Measurements from ENCODE around the gene IL6ST.
"Not testable (repeated sequence)": the region's sequence is repeated elsewhere in the genome, so short reads cannot be mapped to it uniquely, and the experiment has no call there.

IL6ST gene

DNA sequence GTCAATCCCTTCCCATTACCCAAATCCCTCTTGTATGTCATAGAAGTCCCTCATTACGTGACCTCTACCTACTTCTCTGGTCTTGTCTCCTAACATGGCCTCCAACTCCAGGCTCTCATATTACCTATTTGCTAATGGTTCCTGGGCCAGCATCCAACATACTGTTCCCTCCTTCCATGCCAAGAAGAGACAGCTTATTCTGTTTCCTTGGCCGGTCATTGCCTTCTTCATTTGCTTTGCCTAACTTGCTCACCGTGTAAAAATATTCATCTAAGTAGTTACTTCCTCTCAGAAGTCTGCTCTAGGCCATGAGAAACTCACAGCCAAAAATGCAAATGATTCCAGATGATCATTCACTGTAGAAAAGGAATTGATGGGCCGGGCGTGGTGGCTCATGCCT, 8.9 kb upstream of the IL6ST start:
- Histone ChIP-seq H3K27ac (ENCODE audit: low read depth, low read length) (no peak overlapping the region), H3K27me3 (ENCODE audit: insufficient read depth, low read length) (no peaks in the 10 kb centered on the region), H3K9ac (ENCODE audit: low read depth, low read length) (no peak overlapping the region), H3K4me3 (ENCODE audit: low read length) (no peak overlapping the region), H3K36me3 (ENCODE audit: insufficient read depth, low read length) (no peaks in the 10 kb centered on the region), H3K9me3 (ENCODE audit: insufficient read depth, low read depth, low read length) (0 out of 2 replicates have a peak, but pooled peaks cover 2% of the 10 kb centered on the region), H3K4me1 (ENCODE audit: insufficient read depth, low read length) (no peaks in the 10 kb centered on the region)
- WGBS = 96% methylated on average over 5 of the region's 5 CpGs

DNA sequence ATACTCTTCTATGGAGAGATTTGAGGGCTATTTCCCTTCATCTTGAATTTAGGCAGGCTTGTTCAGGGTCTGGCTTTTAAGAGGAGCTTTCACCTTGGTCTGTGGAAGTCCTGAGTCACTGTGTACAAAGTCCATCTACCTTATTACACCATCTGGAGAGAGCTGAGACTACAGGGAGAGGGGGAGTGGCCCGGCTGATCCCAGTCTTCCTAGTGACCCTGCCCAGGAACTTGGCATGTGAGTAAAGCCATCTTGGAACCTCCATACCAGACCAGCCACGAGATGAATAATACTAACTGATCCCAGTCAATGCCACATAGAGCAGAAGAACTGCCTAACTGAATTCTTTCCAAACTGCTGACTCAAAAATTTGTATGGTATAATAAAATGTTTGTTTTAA, 8.4 kb upstream of the IL6ST start:
- Histone ChIP-seq H3K4me1 (ENCODE audit: insufficient read depth, low read length) (no peaks in the 10 kb centered on the region), H3K36me3 (ENCODE audit: insufficient read depth, low read length) (no peaks in the 10 kb centered on the region), H3K27ac (ENCODE audit: low read depth, low read length) (no peak overlapping the region), H3K9me3 (ENCODE audit: insufficient read depth, low read depth, low read length) (0 out of 2 replicates have a peak, but pooled peaks cover 2% of the 10 kb centered on the region), H3K9ac (ENCODE audit: low read depth, low read length) (no peak overlapping the region), H3K27me3 (ENCODE audit: insufficient read depth, low read length) (no peaks in the 10 kb centered on the region), H3K4me3 (ENCODE audit: low read length) (no peak overlapping the region)
- WGBS = 97% methylated on average over 2 of the region's 2 CpGs

DNA sequence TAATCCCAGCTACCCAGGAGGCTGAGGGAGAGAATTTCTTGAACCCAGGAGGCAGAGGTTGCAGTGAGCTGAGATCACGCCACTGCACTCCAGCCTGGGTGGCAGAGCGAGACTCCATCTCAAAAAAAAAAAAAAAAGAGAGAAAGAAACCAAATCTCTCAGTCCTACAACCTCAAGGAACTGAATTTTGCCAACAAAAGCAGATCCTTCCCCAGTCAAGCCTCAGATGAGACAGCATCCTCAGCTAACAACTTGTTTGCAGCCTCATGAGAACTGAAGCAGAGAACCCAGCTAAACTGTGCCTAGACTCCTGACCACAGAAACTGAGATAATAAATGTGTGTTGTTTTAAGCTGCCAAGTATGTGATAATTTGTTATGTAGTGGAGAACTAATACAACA, 7.5 kb upstream of the IL6ST start:
- no peaks in the 10 kb centered on the region for H3K4me1 ChIP-seq (ENCODE audit: insufficient read depth, low read length)
- H3K27ac ChIP-seq (ENCODE audit: low read depth, low read length) = no peak overlapping the region
- no peak overlapping the region for H3K4me3 ChIP-seq (ENCODE audit: low read length)
- H3K9ac ChIP-seq (ENCODE audit: low read depth, low read length) = no peak overlapping the region
- no peaks in the 10 kb centered on the region for H3K27me3 ChIP-seq (ENCODE audit: insufficient read depth, low read length)
- no peaks in the 10 kb centered on the region for H3K36me3 ChIP-seq (ENCODE audit: insufficient read depth, low read length)
- WGBS = 83% methylated on average over 1 of the region's 2 CpGs
- H3K9me3 ChIP-seq (ENCODE audit: insufficient read depth, low read depth, low read length) = 0 out of 2 replicates have a peak, but pooled peaks cover 2% of the 10 kb centered on the region

DNA sequence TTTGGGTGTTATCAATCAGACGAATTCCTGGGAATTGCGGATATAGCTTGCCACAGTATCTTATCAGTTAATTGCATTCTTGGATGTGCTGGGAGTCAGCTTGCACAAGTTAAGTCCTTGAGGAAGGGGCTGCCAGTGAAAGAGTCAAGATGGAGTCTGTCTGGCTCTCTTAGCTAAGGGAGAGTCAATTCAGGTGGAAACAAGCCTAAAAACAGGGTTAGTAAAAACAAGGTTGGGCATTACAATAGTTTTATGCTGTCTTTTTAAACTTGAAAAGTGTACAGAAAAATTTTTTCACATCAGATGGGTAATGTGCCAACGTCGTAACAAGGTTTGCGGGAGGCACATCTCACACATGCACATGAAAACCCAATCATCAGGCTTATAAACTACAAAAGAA, 5.5 kb upstream of the IL6ST start:
- not testable (repeated sequence) for H3K27me3 ChIP-seq (ENCODE audit: insufficient read depth, low read length); H3K9me3 ChIP-seq (ENCODE audit: insufficient read depth, low read depth, low read length); H3K27ac ChIP-seq (ENCODE audit: low read depth, low read length); H3K9ac ChIP-seq (ENCODE audit: low read depth, low read length); H3K4me3 ChIP-seq (ENCODE audit: low read length); H3K36me3 ChIP-seq (ENCODE audit: insufficient read depth, low read length); H3K4me1 ChIP-seq (ENCODE audit: insufficient read depth, low read length)
- WGBS = 93% methylated on average over 4 of the region's 5 CpGs

DNA sequence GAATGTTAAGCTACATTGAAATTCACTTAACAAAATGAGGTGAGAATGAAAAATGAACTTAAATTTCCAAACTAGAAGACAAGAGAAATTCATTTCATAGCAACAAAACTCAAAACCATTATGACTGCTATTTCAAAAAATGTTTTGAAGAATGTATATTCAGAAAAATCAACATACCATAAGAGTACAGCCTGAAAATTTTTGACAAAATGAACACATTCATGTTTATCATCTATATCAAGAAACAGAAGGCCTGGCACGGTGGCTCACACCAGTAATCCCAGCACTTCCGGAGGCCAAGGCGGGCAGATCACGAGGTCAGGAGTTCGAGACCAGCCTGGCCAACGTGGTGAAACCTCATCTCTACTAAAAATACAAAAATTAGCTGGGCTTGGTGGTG, 4.2 kb upstream of the IL6ST start:
- Histone ChIP-seq H3K9ac (ENCODE audit: low read depth, low read length) (no peak overlapping the region), H3K27ac (ENCODE audit: low read depth, low read length) (no peak overlapping the region), H3K27me3 (ENCODE audit: insufficient read depth, low read length) (no peaks in the 10 kb centered on the region), H3K36me3 (ENCODE audit: insufficient read depth, low read length) (no peaks in the 10 kb centered on the region), H3K4me1 (ENCODE audit: insufficient read depth, low read length) (no peaks in the 10 kb centered on the region), H3K4me3 (ENCODE audit: low read length) (no peak overlapping the region), H3K9me3 (ENCODE audit: insufficient read depth, low read depth, low read length) (0 out of 2 replicates have a peak, but pooled peaks cover 2% of the 10 kb centered on the region)
- 84% methylated on average over 6 of the region's 6 CpGs for WGBS

DNA sequence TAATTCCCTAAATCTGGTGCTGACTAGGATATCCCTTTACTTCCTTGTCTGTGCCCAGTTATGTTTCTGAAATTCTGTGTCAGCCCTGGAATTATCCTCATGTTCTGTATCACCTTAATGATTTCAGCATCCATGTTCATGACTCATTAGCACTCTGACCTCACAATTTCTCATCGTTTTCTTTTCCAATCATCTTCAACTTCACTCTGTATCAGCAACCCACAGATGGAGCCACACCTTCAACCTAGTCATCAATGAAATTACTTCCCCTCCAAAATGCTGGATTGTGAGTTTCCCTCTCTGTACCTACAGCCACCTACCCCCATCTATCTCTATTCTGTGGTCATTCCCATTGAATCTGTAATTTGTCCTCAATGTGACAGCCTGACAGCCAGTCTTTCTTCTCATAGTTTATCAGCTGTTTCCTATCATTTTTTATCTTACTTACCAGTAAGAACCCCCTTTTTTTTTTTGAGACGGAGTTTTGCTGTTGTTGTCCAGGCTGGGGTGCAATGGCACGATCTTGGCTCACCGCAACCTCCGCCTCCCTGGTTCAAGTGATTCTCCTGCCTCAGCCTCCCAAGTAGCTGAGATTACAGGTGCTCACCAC, 3.1 kb upstream of the IL6ST start:
- H3K4me3 ChIP-seq (ENCODE audit: low read length) = no peak overlapping the region
- H3K9ac ChIP-seq (ENCODE audit: low read depth, low read length) = no peak overlapping the region
- H3K27ac ChIP-seq (ENCODE audit: low read depth, low read length) = no peak overlapping the region
- peaks cover 10% of the 10 kb centered on the region for H3K4me1 ChIP-seq (ENCODE audit: insufficient read depth, low read length)
- H3K9me3 ChIP-seq (ENCODE audit: insufficient read depth, low read depth, low read length) = 0 out of 2 replicates have a peak, but pooled peaks cover 2% of the 10 kb centered on the region
- WGBS = 95% methylated on average over 5 of the region's 5 CpGs
- no peaks in the 10 kb centered on the region for H3K27me3 ChIP-seq (ENCODE audit: insufficient read depth, low read length)
- no peaks in the 10 kb centered on the region for H3K36me3 ChIP-seq (ENCODE audit: insufficient read depth, low read length)

DNA sequence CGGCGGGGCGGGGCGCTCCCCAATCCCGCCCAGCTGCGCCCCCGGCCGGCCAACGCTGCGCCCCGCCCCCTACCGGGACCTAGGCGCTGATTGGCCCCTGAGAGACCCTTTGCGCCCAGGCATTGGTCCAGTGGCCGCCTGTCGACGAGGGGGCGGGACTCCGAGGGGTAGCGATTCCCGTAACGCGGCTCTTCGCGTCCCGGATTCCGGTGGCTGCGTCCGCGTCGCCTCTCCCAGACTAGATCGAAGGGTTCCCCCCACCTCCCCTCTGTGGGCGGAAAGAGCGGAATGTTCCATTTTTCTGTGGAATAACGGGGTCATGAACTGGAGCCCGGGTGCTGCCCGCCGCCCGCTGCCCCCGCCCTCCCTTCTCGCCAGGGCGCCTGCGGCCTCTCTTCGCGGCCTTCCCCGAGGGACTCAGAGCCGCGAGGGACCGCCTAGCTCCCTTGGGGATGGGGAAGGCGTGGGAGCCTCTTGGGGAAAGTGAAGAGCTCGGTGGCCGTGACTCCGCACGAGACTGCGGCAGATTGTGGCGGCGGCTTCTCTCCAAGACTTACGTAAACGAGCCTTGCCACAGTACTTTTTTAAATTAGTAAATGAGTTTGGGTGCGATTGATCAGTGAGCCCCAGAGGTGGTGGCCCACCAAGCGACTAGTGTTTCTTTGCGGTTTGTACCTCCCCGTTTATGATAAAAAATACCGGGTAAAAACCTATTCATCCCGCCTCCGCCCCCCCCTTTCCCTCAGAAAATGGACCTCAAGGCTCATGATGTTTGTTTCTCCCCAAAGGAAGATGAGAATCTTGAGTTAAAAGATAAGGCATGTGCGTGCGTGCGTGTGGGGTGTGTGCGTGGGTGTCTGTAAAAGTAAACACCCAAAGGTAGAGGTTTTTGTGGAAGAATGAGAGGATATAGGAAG, 493 bp upstream of the IL6ST start:
- Histone ChIP-seq H3K27ac (ENCODE audit: low read depth, low read length) (peak overlapping the region; percentile 92), H3K36me3 (ENCODE audit: insufficient read depth, low read length) (no peaks in the 10 kb centered on the region), H3K9ac (ENCODE audit: low read depth, low read length) (peak overlapping the region; percentile 82), H3K9me3 (ENCODE audit: insufficient read depth, low read depth, low read length) (no peaks in the 10 kb centered on the region), H3K4me3 (ENCODE audit: low read length) (peak overlapping the region; percentile 79), H3K4me1 (ENCODE audit: insufficient read depth, low read length) (peaks cover 10% of the 10 kb centered on the region), H3K27me3 (ENCODE audit: insufficient read depth, low read length) (no peaks in the 10 kb centered on the region)
- 2% methylated on average over 70 of the region's 70 CpGs for WGBS

DNA sequence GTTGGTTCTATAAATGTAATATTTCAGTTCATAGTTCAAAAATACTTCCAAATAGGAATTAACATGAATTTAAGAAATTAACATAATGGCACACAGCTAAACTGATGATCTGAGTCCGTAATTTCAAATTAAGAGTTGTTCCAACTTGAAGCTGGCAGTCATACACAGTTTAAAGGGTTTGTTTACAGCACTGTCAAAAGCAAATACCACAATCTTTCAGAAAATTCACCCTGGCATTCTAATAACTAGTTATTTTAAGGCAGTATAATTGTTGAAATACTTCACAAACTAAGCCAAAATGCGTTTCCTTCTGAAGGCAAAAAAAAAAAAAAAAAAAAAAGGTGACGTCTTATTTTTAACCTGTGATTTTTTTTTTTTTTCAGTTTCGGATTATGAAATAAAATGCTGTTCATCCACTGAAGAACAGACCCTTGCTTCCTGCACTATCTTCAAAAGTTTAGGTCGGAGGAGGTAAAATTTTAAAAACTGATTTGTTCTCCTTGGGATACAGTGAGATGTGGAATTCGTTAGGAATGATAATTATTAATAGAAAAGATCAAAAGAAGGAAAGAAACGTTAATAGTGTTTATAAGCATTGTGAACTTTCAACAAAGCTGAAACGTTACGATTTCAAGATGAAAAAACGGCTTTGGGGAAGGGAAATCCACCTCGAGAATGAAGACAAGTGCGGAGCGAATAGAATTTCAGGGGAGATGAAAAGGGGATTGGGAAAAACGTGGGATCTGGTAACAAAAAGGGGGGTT, 850 bp downstream of the IL6ST start:
- 4% methylated on average over 11 of the region's 14 CpGs for WGBS
- Histone ChIP-seq H3K9ac (ENCODE audit: low read depth, low read length) (peak overlapping the region; percentile 72), H3K27me3 (ENCODE audit: insufficient read depth, low read length) (no peaks in the 10 kb centered on the region), H3K4me1 (ENCODE audit: insufficient read depth, low read length) (peaks cover 10% of the 10 kb centered on the region), H3K4me3 (ENCODE audit: low read length) (peak overlapping the region; percentile 79), H3K9me3 (ENCODE audit: insufficient read depth, low read depth, low read length) (no peaks in the 10 kb centered on the region), H3K36me3 (ENCODE audit: insufficient read depth, low read length) (no peaks in the 10 kb centered on the region), H3K27ac (ENCODE audit: low read depth, low read length) (peak overlapping the region; percentile 92; the same call in 1 of the 2 replicates)

DNA sequence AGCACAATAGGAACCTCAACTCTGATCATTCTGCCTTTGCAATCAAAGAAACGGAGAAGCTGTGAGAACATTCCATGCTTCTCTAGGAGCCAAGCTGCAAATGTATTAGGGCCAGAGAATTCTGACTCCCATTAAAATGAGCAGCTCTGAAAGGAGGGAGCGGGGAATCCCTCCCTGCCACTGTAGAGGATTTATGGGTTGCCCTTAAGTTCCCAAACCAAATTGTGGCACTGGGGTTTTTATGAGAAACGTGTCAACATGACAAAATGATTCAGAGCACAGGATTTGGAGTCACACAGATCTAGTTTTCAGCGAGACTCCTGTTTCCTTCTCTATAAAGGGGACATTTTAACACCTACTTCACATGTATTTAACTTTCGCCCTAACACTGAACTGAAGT, 1.8 kb downstream of the IL6ST start:
- H3K27ac ChIP-seq (ENCODE audit: low read depth, low read length) = no peak overlapping the region

DNA sequence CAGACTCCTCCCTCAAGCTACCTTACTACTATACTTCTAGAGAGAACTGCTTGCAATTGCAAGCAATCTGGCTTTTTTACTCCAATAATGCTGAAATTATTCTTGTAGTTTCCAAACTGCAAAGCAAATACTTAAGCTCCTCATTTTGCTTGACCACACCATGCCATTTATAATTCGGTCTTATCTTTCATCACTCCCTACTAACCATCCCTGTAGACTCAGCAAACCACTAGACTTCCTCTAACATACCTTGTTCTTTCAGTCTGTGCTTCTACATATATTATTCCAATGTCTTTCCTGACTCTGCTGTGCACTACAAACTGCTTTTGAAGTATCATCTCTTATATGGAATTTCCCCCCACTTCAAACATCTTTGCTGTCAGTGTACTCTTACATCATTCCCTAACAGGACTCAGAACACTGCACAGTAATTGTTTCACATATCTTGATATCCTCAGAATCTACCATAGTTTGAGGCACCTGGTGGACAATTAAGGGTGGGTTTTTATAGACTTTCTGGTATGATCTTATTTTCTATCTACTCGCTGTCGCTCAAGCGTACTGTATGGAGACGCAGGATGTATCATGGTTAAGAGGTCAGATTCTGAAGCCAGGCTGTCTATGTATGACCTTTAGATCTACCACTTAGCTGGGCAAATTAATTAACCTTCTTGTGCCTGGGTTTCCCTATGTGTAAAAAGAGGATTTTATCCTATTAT, 2.8 kb downstream of the IL6ST start:
- H3K27ac ChIP-seq (ENCODE audit: low read depth, low read length) = no peak overlapping the region
- WGBS = 94% methylated on average over 5 of the region's 5 CpGs
- no peaks in the 10 kb centered on the region for H3K36me3 ChIP-seq (ENCODE audit: insufficient read depth, low read length)

More for the DNA sequence above, 1.8 kb downstream of the IL6ST start:
- H3K9me3 ChIP-seq (ENCODE audit: insufficient read depth, low read depth, low read length) = no peaks in the 10 kb centered on the region
- 16% methylated on average over 4 of the region's 5 CpGs for WGBS
- H3K9ac ChIP-seq (ENCODE audit: low read depth, low read length) = no peak overlapping the region
- peak overlapping the region; percentile 79 for H3K4me3 ChIP-seq (ENCODE audit: low read length)
- H3K36me3 ChIP-seq (ENCODE audit: insufficient read depth, low read length) = no peaks in the 10 kb centered on the region
- no peaks in the 10 kb centered on the region for H3K27me3 ChIP-seq (ENCODE audit: insufficient read depth, low read length)
- H3K4me1 ChIP-seq (ENCODE audit: insufficient read depth, low read length) = peaks cover 10% of the 10 kb centered on the region

More for the DNA sequence above, 2.8 kb downstream of the IL6ST start:
- no peaks in the 10 kb centered on the region for H3K27me3 ChIP-seq (ENCODE audit: insufficient read depth, low read length)
- no peaks in the 10 kb centered on the region for H3K9me3 ChIP-seq (ENCODE audit: insufficient read depth, low read depth, low read length)
- no peak overlapping the region for H3K9ac ChIP-seq (ENCODE audit: low read depth, low read length)
- no peak overlapping the region for H3K4me3 ChIP-seq (ENCODE audit: low read length)
- peaks cover 10% of the 10 kb centered on the region for H3K4me1 ChIP-seq (ENCODE audit: insufficient read depth, low read length)

All from HUES64 (cell line).